Lung (tissue), 12 donors: ENCODE measurements around the gene UBTD2. TPM values are rescaled to one million over a fixed set of nuclear protein-coding genes. Genes with fewer than 3 reads are reported as not detected.

Source experiments
- ATAC-seq: fragments of 200-7000 bp; cut with Tn5 transposase; one replicate; pipeline ENCODE4 v1.9.1; 2020; ENCODE audit warnings: moderate number of reproducible peaks; ENCODE audit not compliant: insufficient read depth, low FRiP score
- DNase-seq, 3 donors: peaks; one replicate each; pipeline ENCODE4 v3.0.0-alpha.2; 2013 to 2017
- H3K27ac ChIP-seq, 2 donors: one replicate each; pipeline ENCODE4 v1.5.1; 2013; ENCODE audit warnings: mild to moderate bottlenecking in 2 of 2, moderate library complexity in 2 of 2, control low read depth in 1 of 2, inconsistent platforms in 1 of 2, low read depth in 1 of 2, low read length in 1 of 2
- H3K27me3 ChIP-seq, 3 donors: one replicate each; pipeline ENCODE4 v1.5.1; 2013; ENCODE audit warnings: low read length in 2 of 3; ENCODE audit not compliant: control insufficient read depth in 3 of 3, insufficient read depth in 3 of 3
- H3K36me3 ChIP-seq, 4 donors: one replicate each; pipeline ENCODE4 v1.5.1; 2013; ENCODE audit warnings: low read length in 4 of 4, mild to moderate bottlenecking in 1 of 4, moderate library complexity in 1 of 4; ENCODE audit not compliant: control insufficient read depth in 4 of 4, insufficient read depth in 4 of 4
- H3K4me1 ChIP-seq, 5 donors: one replicate each; pipeline ENCODE4 v1.5.1; 2013; ENCODE audit warnings: low read length in 5 of 5, mild to moderate bottlenecking in 2 of 5, moderate library complexity in 1 of 5; ENCODE audit not compliant: control insufficient read depth in 5 of 5, insufficient read depth in 5 of 5
- H3K4me3 ChIP-seq: one replicate; pipeline ENCODE4 v1.5.1; 2013; ENCODE audit warnings: mild to moderate bottlenecking, control low read depth, moderate library complexity
- H3K9ac ChIP-seq, 2 donors: one replicate each; pipeline ENCODE4 v1.5.1; 2013; ENCODE audit warnings: low read length in 2 of 2, control low read depth in 1 of 2; ENCODE audit not compliant: insufficient read depth in 1 of 2
- H3K9me3 ChIP-seq, 4 donors: one replicate each; pipeline ENCODE4 v1.5.1; 2013; ENCODE audit warnings: low read length in 3 of 4, mild to moderate bottlenecking in 1 of 4, moderate library complexity in 1 of 4; ENCODE audit not compliant: control insufficient read depth in 4 of 4, insufficient read depth in 3 of 4
- CTCF ChIP-seq: IDR thresholded peaks from 2 replicates; pipeline ENCODE4 v1.5.1; 2012; ENCODE audit warnings: mild to moderate bottlenecking; ENCODE audit errors: control extremely low read depth, extremely low read depth
- WGBS, 2 donors: extraction: QIAGEN DNeasy Blood & Tissue Kit; methylation state at CpG; one replicate each; pipeline ENCODE4 v1.1.7; 2013; 5-methylcytosine and 5-hydroxymethylcytosine counted together
- polyA plus RNA-seq, 2 donors: library from polyadenylated mRNA; stranded (reverse); fragments of 200-250 nt; gene quantifications; one replicate each; pipeline ENCODE4 v1.2.1, GENCODE V29; 2013
- total RNA-seq, 2 donors: library from RNA; depleted of rRNA in 1 of 2; stranded (reverse); fragments of >200 nt in 1 of 2; gene quantifications; one replicate each; pipeline ENCODE4 v1.2.1, GENCODE V29; 2014 to 2021
- donor health status: control.
- donor health status: control.
- donor health status: Bipolar disorder and iron deficiency.
- donor health status: healthy.
- donor health status: DM: yes; HTN: yes; CAD: no.

UBTD2 gene
- total and polyA plus RNA-seq, 4 donors: 8.1 to 53.5 (median 11.3) TPM

DNA sequence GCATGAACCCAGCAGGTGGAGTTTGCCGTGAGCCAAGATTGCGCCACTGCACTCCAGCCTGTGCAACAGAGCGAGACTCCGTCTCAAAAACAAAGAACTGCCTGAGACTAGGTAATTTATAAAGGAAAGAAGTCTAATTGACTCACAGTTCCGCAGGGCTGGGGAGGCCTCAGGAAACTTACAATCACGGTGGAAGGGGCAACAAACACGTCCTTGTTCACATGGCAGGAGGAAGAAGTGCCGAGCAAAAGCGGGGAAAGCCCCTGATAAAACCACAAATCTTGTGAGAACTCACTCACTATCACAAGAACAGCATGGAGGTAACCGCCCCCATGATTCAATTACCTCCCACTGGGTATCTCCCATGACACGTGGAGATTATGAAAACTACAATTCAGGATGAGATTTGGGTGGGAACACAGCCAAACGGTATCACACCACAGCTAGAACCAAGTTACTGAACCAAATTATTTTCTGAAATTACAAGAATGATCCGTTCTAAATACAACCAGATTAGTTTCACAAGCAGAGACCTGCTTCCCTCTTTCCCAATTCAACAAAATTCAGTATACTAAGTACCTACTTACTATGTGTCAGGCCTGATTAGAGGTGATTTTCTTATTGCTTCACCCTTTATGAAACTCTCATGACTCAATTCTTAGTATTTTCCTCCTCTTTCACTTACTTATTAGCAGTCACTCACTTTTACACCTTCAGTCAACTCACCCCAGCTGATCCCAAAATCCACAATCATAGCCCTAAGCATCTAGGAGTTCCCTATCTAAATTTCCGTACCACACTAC, 8.4 kb downstream of the UBTD2 start:
- no peaks in the 10 kb centered on the region for H3K9me3 ChIP-seq
- no peak overlapping the region for H3K27ac ChIP-seq
- no peak for TF ChIP-seq CTCF

DNA sequence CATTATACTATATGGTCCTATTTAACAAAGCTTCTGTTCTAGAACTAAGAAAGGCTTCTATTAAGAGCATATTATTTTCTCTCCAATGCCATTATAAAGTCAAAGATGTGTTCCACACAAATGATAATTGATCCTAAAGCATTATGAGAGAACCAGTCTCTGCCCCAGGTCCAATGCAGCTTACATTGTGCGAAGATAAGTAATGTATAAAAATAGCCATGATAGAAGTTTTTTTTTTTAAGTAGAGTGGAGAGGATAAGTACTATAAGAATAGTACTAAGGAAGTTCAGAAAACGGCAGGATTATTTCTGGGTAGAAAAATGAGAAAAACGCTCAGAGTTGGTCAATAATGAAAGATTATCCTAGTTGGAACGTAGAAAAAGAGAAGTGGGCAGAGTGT, 15.6 kb downstream of the UBTD2 start:
- ATAC-seq (no peak), DNase-seq (no peak)
- Histone ChIP-seq H3K27me3 (no peaks in the 10 kb centered on the region), H3K9me3 (no peaks in the 10 kb centered on the region), H3K4me1 (peaks cover 4 to 22% (median 16%) of the 10 kb centered on the region in 5 donors), H3K4me3 (no peak overlapping the region), H3K27ac (no peak overlapping the region), H3K36me3 (no peaks in the 10 kb centered on the region), H3K9ac (no peak overlapping the region)
- 64 to 73% methylated on average over 4 of the region's 4 CpGs for WGBS, 2 donors
- no peak for TF ChIP-seq CTCF

More for the DNA sequence above, 8.4 kb downstream of the UBTD2 start:
- Histone ChIP-seq H3K9ac (no peak overlapping the region), H3K4me3 (no peak overlapping the region), H3K27me3 (no peaks in the 10 kb centered on the region), H3K36me3 (peaks cover 0 to 17% (median 0%) of the 10 kb centered on the region in 4 donors), H3K4me1 (peaks cover 0 to 13% (median 5%) of the 10 kb centered on the region in 5 donors)
- ATAC-seq (no peak), DNase-seq (no peak)
- 51 to 69% methylated on average over 14 of the region's 14 CpGs for WGBS, 2 donors

- no peak for TF ChIP-seq CTCF
- Histone ChIP-seq H3K4me3 (no peak overlapping the region), H3K9me3 (no peaks in the 10 kb centered on the region), H3K9ac (no peak overlapping the region), H3K4me1 (peaks cover 4 to 22% (median 16%) of the 10 kb centered on the region in 5 donors), H3K27me3 (no peaks in the 10 kb centered on the region), H3K27ac (no peak overlapping the region), H3K36me3 (no peaks in the 10 kb centered on the region)
- DNase-seq (peak; percentile 76 to 89 (median 83)), ATAC-seq (peak; percentile 47)
- WGBS, 2 donors: 64 to 88% methylated on average over 4 of the region's 4 CpGs
Measured at GRCh38 chr5:172266676-172267092, 16.9 kb downstream of the UBTD2 start.
